Stomach (tissue), 19 donors: Measurements from ENCODE around the gene RALBP1. TPM values are rescaled to one million over a fixed set of nuclear protein-coding genes. Genes with fewer than 3 reads are reported as not detected.

Source experiments
- DNase-seq, 2 donors: peaks; one replicate each; pipeline versions ENCODE4 v3.0.0 to v3.0.0-alpha.2; 2013 to 2019
- H3K27ac ChIP-seq, 5 donors: fragments of 200-600 bp in 4 of 5; sonication (generic) in 4 of 5; one replicate each; pipeline ENCODE4 v1.5.1; 2013 to 2019; ENCODE audit warnings: mild to moderate bottlenecking in 1 of 5, moderate library complexity in 1 of 5
- H3K27me3 ChIP-seq, 3 donors: fragments of 200-600 bp; sonication (generic); one replicate each; pipeline ENCODE4 v1.5.1; 2017 to 2019; ENCODE audit warnings: mixed run types in 1 of 3
- H3K36me3 ChIP-seq, 4 donors: fragments of 200-600 bp; sonication (generic); 1 replicate in 3 of 4; 2 replicates in 1 of 4; pipeline ENCODE4 v1.5.1; 2016 to 2019
- H3K4me1 ChIP-seq, 4 donors: fragments of 200-600 bp; sonication (generic); one replicate each; pipeline ENCODE4 v1.5.1; 2016 to 2019
- H3K4me3 ChIP-seq, 4 donors: fragments of 200-600 bp; sonication (generic) in 3 of 4; one replicate each; pipeline ENCODE4 v1.5.1; 2016 to 2019; ENCODE audit warnings: mild to moderate bottlenecking in 1 of 4
- H3K9me3 ChIP-seq, 4 donors: fragments of 200-600 bp; sonication (generic); one replicate each; pipeline ENCODE4 v1.5.1; 2016 to 2019
- CTCF ChIP-seq, 7 experiments: fragments of 450-650 bp in 4 of 7; fragments of 200-600 bp in 3 of 7; sonication (generic) in 3 of 7; IDR thresholded peaks; one replicate each; pipeline ENCODE4 v1.5.1; 2016 to 2019; ENCODE audit warnings: antibody characterized with exemption in 7 of 7, control low read depth in 2 of 7, mild to moderate bottlenecking in 1 of 7
- EP300 ChIP-seq: sonication (generic); formaldehyde crosslinking; IDR thresholded peaks from one replicate; pipeline ENCODE4 v1.6.1; 2017; ENCODE audit warnings: antibody characterized with exemption
- POLR2A ChIP-seq, 4 donors: fragments of 450-650 bp; IDR thresholded peaks; one replicate each; pipeline ENCODE4 v1.6.1; 2016; ENCODE audit warnings: antibody characterized with exemption in 4 of 4, control low read depth in 2 of 4, mild to moderate bottlenecking in 1 of 4, moderate library complexity in 1 of 4
- POLR2AphosphoS5 ChIP-seq, 3 donors: sonication (generic); formaldehyde crosslinking; IDR thresholded peaks; one replicate each; pipeline ENCODE4 v1.6.1; 2016; ENCODE audit warnings: antibody characterized with exemption in 3 of 3
- WGBS, 5 donors: extraction: QIAGEN DNeasy Blood & Tissue Kit in 3 of 5; methylation state at CpG; one replicate each; pipeline versions ENCODE4 v1.1.5 to v1.1.7; 2013 to 2018; 5-methylcytosine and 5-hydroxymethylcytosine counted together
- intact Hi-C: fragments of 100-400 bp; cut with DNase I; formaldehyde crosslinking; loops from one replicate; pipeline ENCODE4 v1.15.1; 2023; ENCODE audit warnings: low total_unique reads
- long read RNA-seq, 10 donors: transcript quantifications; one replicate each; lab custom pipeline, GENCODE V29; 2026
- polyA plus RNA-seq, 3 donors: library from polyadenylated mRNA; stranded (reverse); fragments of 200-250 nt; gene quantifications; one replicate each; pipeline ENCODE4 v1.2.3, GENCODE V29; 2013
- total RNA-seq, 5 donors: library from RNA; depleted of rRNA; stranded (reverse); fragments of >200 nt; gene quantifications; one replicate each; pipeline versions ENCODE4 v1.1.0 to v1.2.3, GENCODE V29; 2014 to 2016
- donor health status: healthy with polysubstance abuse.
- donor health status: Bipolar disorder and iron deficiency.
- donor health status: healthy.

The RALBP1 gene
- total RNA-seq (100 to 1,000 TPM in 1 of 5 donors, 10 to 100 TPM in 4; 15.2 to 182 (median 48.8) TPM), polyA plus RNA-seq (10 to 100 TPM; 20.0 to 40.6 (median 28.3) TPM)
- long read RNA-seq, donor 1, full-length matches to known transcripts = 8 of 8 reads
- long read RNA-seq, donor 1, partial matches to known transcripts = 0 of 8 reads
- long read RNA-seq, donor 1, other reads (novel, unspliced or antisense) = 0 of 8 reads
- long read RNA-seq, donor 2, full-length matches to known transcripts = 7 of 14 reads
- long read RNA-seq, donor 2, partial matches to known transcripts = 7 of 14 reads
- long read RNA-seq, donor 2, other reads (novel, unspliced or antisense) = 0 of 14 reads
- long read RNA-seq, donor 3, full-length matches to known transcripts = 4 of 4 reads
- long read RNA-seq, donor 3, partial matches to known transcripts = 0 of 4 reads
- long read RNA-seq, donor 3, other reads (novel, unspliced or antisense) = 0 of 4 reads
- long read RNA-seq, donor 4 = 0 reads
- long read RNA-seq, donor 5, full-length matches to known transcripts = 10 of 16 reads
- long read RNA-seq, donor 5, partial matches to known transcripts = 6 of 16 reads
- long read RNA-seq, donor 5, other reads (novel, unspliced or antisense) = 0 of 16 reads
- long read RNA-seq, donor 6, full-length matches to known transcripts = 23 of 23 reads
- long read RNA-seq, donor 6, partial matches to known transcripts = 0 of 23 reads
- long read RNA-seq, donor 6, other reads (novel, unspliced or antisense) = 0 of 23 reads
- long read RNA-seq, donor 7, full-length matches to known transcripts = 11 of 11 reads
- long read RNA-seq, donor 7, partial matches to known transcripts = 0 of 11 reads
- long read RNA-seq, donor 7, other reads (novel, unspliced or antisense) = 0 of 11 reads
- long read RNA-seq, donor 8, full-length matches to known transcripts = 10 of 10 reads
- long read RNA-seq, donor 8, partial matches to known transcripts = 0 of 10 reads
- long read RNA-seq, donor 8, other reads (novel, unspliced or antisense) = 0 of 10 reads
- long read RNA-seq, donor 9, full-length matches to known transcripts = 18 of 27 reads
- long read RNA-seq, donor 9, partial matches to known transcripts = 9 of 27 reads
- long read RNA-seq, donor 9, other reads (novel, unspliced or antisense) = 0 of 27 reads
- long read RNA-seq, donor 10, partial matches to known transcripts = 0 of 3 reads
- long read RNA-seq, donor 10, other reads (novel, unspliced or antisense) = 0 of 3 reads

GRCh38 chr18:9474983-9475642, at the start of gene RALBP1:
RALBP1 (plus strand) TSS chr18:9475513; CDS start chr18:9513046, 37,533 bp downstream.
- 0 to 1% (median 0%) methylated on average over 20 to 69 of the region's 69 CpGs for WGBS, 5 donors
- TF ChIP-seq POLR2AphosphoS5 (IDR thresholded peaks at IDR 0.05) = peak; percentile 51 to 86 (median 77)
- no peak for TF ChIP-seq EP300
- TF ChIP-seq CTCF (IDR thresholded peaks at IDR 0.05) = peak in 1 of 7 experiments; percentile 18
- peak within 1 kb of the TSS; percentile 84 to 94 (median 94) for H3K4me3 ChIP-seq
- peaks cover 0 to 17% (median 14%) of the 10 kb centered on the region in 4 donors for H3K36me3 ChIP-seq
- peak; percentile 100 for DNase-seq
- H3K27ac ChIP-seq = peak within 1 kb of the TSS; percentile 90 to 96 (median 93)
- H3K27me3 ChIP-seq = no peaks in the 10 kb centered on the region
- H3K4me1 ChIP-seq = peaks cover 0 to 34% (median 16%) of the 10 kb centered on the region in 4 donors
- intact Hi-C loops = no loop called here
- H3K9me3 ChIP-seq = no peaks in the 10 kb centered on the region

GRCh38 chr18:9426753-9427152, 48.6 kb upstream of the RALBP1 start:
- TF ChIP-seq CTCF (IDR thresholded peaks at IDR 0.05) = no peak
- no peak for TF ChIP-seq POLR2AphosphoS5 (IDR thresholded peaks at IDR 0.05)
- no peak for TF ChIP-seq EP300
- no peak for TF ChIP-seq POLR2A (IDR thresholded peaks at IDR 0.05)
- intact Hi-C loops = no loop called here
- no peak overlapping the region for H3K4me3 ChIP-seq
- H3K27ac ChIP-seq = no peak overlapping the region
- H3K9me3 ChIP-seq = peaks cover 0 to 17% (median 9%) of the 10 kb centered on the region in 4 donors
- H3K4me1 ChIP-seq = peaks cover 0 to 14% (median 5%) of the 10 kb centered on the region in 4 donors
- DNase-seq = no peak
- no peaks in the 10 kb centered on the region for H3K36me3 ChIP-seq
- no peaks in the 10 kb centered on the region for H3K27me3 ChIP-seq
- 89 to 94% (median 92%) methylated on average over 7 of the region's 7 CpGs for WGBS, 5 donors

GRCh38 chr18:9428301-9428706, 47.0 kb upstream of the RALBP1 start:
- TF ChIP-seq CTCF (IDR thresholded peaks at IDR 0.05) (no peak), EP300 (no peak), POLR2A (IDR thresholded peaks at IDR 0.05) (no peak), POLR2AphosphoS5 (IDR thresholded peaks at IDR 0.05) (no peak)
- 27 to 74% (median 50%) methylated on average over 11 of the region's 11 CpGs for WGBS, 5 donors
- intact Hi-C loops = no loop called here
- Histone ChIP-seq H3K9me3 (peaks cover 0 to 17% (median 9%) of the 10 kb centered on the region in 4 donors), H3K4me1 (peaks cover 0 to 15% (median 6%) of the 10 kb centered on the region in 4 donors), H3K27me3 (no peaks in the 10 kb centered on the region), H3K36me3 (no peaks in the 10 kb centered on the region), H3K4me3 (no peak overlapping the region), H3K27ac (peak overlapping the region in 3 of 5 donors; percentile 28 to 47 (median 40))
- peak; percentile 54 to 64 for DNase-seq
